ENCODE measurements around the gene SLC22A5. TPM values are rescaled to one million over a fixed set of nuclear protein-coding genes. Genes with fewer than 3 reads are reported as not detected.

SLC22A5 gene
- total RNA-seq, 1 donor from 2014 or later: 14.7 TPM

DNA sequence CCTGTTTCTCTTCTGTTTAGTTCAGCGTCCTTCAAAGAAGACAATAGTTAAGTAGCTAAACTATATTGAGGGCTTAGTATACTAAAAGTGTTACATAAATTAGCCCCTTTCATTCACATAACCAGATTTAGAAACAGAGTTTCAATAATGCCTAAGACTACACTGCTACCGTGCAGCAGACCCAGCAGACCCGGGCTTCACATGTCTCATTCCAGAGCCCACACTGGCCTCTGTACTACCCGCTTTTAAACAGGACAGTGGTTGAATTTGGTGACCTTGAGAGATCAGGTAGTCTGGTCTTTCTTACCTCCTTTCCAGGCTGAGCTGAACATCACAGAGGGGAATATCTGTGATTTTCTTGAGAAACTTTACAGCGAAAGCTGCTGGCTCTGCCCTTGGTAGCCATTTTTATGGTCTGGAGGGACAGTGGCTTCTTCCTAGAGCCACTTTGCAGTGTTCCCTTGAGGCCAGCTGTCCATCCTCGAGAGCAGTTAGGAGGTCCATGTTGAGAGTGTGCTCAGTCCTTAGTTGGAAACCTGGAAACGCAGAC lies 56.5 kb downstream of the SLC22A5 start:
- no peak for DNase-seq (ENCODE audit: low spot score, unreplicated experiment)
- Mint-ChIP-seq H3K27ac (no peak overlapping the region), H3K4me1 (ENCODE audit: low read depth) (peaks cover 22% of the 10 kb centered on the region), H3K27me3 (no peaks in the 10 kb centered on the region), H3K4me3 (ENCODE audit: low read depth) (no peak overlapping the region), H3K36me3 (ENCODE audit: insufficient read depth) (no peaks in the 10 kb centered on the region), H3K9me3 (ENCODE audit: low read depth) (no peaks in the 10 kb centered on the region)
- TF ChIP-seq, protein P1, sequence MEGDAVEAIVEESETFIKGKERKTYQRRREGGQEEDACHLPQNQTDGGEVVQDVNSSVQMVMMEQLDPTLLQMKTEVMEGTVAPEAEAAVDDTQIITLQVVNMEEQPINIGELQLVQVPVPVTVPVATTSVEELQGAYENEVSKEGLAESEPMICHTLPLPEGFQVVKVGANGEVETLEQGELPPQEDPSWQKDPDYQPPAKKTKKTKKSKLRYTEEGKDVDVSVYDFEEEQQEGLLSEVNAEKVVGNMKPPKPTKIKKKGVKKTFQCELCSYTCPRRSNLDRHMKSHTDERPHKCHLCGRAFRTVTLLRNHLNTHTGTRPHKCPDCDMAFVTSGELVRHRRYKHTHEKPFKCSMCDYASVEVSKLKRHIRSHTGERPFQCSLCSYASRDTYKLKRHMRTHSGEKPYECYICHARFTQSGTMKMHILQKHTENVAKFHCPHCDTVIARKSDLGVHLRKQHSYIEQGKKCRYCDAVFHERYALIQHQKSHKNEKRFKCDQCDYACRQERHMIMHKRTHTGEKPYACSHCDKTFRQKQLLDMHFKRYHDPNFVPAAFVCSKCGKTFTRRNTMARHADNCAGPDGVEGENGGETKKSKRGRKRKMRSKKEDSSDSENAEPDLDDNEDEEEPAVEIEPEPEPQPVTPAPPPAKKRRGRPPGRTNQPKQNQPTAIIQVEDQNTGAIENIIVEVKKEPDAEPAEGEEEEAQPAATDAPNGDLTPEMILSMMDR (IDR thresholded peaks at IDR 0.05; ENCODE audit: unreplicated experiment): no peak

DNA sequence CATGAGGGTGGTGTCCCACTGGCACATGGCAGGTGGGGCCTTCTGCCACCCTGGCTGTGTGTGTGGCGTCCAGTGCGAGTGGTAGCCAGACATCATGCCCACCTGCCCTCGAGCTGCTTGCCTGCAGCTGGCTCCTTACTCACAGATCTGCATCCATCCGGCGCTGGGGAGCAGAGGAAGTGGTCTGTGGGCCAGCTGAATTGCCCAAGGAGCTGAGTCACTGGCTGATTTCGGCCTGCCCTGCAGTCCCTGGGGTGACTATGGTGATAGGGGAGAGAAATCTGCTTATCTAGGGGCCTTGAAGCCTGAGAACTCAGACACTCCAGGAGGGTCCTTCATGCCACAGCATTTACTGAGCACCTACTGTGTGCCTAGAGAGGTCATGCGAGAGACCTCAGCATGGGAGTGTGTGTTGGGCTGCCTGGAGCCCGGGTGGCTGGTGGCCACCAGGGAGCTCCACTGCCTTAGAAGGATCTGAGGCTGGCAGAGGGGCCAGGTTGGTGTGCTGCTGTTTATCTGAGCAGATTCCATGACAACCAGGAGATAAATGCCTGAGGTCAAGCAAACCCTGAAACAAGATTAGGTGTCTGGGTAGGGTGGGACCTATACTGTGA lies 57.1 kb downstream of the SLC22A5 start:
- Mint-ChIP-seq H3K4me1 (ENCODE audit: low read depth) (peaks cover 22% of the 10 kb centered on the region), H3K9me3 (ENCODE audit: low read depth) (no peaks in the 10 kb centered on the region), H3K27me3 (no peaks in the 10 kb centered on the region), H3K27ac (no peak overlapping the region), H3K4me3 (ENCODE audit: low read depth) (no peak overlapping the region), H3K36me3 (ENCODE audit: insufficient read depth) (no peaks in the 10 kb centered on the region)
- DNase-seq (ENCODE audit: low spot score, unreplicated experiment): no peak
- TF ChIP-seq, protein P1 (IDR thresholded peaks at IDR 0.05; ENCODE audit: unreplicated experiment): peak; percentile 39

DNA sequence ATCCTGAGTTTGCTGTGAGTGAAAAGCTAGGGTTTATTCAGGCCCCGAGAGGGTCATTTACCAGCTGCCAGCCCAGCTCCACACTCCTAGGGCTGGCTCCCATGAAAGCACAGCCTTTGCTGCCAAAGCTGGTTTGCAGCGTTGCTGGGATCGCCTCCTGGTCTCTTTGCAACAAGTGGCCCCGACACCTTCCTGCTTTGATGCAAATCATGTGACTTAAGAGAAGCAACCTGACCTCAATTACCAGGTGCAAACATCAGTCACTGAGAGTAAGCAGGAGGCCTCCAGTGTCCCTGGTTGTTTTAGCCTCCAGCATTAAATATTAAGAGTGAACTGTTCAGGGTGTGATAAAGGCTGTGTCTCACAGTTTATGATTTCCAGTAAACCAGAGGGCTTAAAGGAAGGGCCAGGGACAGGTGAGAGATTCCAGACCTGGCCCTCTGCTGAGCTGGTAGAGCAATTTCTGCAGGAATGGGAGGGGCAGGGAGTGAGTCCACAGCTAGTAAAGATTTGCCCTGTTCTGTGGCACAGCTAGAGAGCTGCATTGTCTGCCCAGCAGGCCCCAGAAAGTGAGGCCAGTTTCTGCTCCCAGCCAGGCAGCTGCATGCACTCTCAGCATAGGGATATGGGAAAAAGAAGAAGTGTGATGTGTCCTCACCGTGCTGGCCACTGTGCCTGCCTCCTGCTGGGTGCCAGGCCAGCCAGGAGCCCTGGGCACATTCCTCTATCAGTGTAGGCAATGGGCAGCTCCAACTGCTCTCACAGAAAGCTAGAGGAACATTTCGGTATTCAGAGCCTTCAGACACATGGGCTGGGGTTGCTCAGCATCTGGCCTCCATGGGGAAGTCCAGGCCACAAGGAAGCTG lies 58.0 kb downstream of the SLC22A5 start:
- Mint-ChIP-seq H3K4me3 (ENCODE audit: low read depth) (no peak overlapping the region), H3K36me3 (ENCODE audit: insufficient read depth) (no peaks in the 10 kb centered on the region), H3K4me1 (ENCODE audit: low read depth) (peaks cover 22% of the 10 kb centered on the region), H3K9me3 (ENCODE audit: low read depth) (no peaks in the 10 kb centered on the region), H3K27me3 (no peaks in the 10 kb centered on the region), H3K27ac (peak overlapping the region; percentile 40)
- TF ChIP-seq, protein P1 (IDR thresholded peaks at IDR 0.05; ENCODE audit: unreplicated experiment): no peak
- no peak for DNase-seq (ENCODE audit: low spot score, unreplicated experiment)

DNA sequence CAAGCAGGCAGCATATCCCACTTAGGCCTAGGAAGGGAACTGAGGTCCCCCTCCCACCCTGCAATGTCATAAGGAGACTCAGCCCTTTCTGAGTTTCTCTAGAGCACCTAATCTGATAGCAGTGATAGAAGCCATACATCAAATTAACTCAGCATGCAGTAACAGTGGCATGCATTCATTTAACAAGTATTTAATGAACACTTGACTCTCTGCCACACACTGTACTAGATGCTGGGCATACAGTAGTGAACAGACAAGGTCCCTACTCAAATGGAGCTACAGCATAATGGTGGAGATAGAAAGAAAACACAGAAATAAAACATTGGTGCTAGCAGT lies 58.6 kb downstream of the SLC22A5 start:
- Mint-ChIP-seq H3K36me3 (ENCODE audit: insufficient read depth) (no peaks in the 10 kb centered on the region), H3K27ac (no peak overlapping the region)

More for the DNA sequence above, 58.6 kb downstream of the SLC22A5 start:
- TF ChIP-seq, protein P1 (IDR thresholded peaks at IDR 0.05; ENCODE audit: unreplicated experiment): no peak
- Mint-ChIP-seq H3K27me3 (no peaks in the 10 kb centered on the region), H3K4me1 (ENCODE audit: low read depth) (peaks cover 22% of the 10 kb centered on the region), H3K9me3 (ENCODE audit: low read depth) (no peaks in the 10 kb centered on the region), H3K4me3 (ENCODE audit: low read depth) (no peak overlapping the region)
- no peak for DNase-seq (ENCODE audit: low spot score, unreplicated experiment)
